C4-2B (cell line): ENCODE results near the gene TTC6.

ENCODE experiments used
- ZFX ChIP-seq: fragments of 450-650 bp; IDR thresholded peaks from 2 replicates; pipeline ENCODE4 v1.6.1; 2017
- TF ChIP-seq, protein P1 (sequence below): fragments of 450-650 bp; conservative IDR thresholded peaks from 2 replicates; pipeline ENCODE4 v1.5.1; 2017; ENCODE audit warnings: mild to moderate bottlenecking

DNA sequence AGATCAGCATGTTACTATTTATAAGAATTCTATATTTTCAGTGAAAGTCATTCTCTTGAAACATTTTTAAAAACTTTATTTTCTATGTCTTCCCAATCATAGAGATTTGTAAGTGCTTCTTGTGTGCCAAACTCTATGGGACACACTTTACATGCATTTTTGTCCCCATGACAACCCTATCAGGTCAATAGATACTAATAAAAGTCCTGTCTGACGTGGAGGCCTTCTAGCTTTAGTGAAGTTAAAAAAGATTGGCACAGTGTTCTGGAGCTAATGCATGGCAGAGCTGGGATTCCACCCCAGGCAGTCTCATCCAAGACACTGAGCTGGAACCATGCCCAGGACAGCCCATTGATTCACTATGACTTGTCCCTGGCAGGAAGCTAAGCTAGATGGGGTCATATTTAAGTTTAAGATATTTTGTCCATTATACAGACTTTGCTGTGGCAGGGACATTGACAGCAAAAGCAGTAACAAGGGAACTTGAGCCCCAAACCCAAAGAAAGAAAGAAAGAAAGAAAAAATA lies 28.1 kb downstream of the TTC6 start:
- TF ChIP-seq, protein P1, sequence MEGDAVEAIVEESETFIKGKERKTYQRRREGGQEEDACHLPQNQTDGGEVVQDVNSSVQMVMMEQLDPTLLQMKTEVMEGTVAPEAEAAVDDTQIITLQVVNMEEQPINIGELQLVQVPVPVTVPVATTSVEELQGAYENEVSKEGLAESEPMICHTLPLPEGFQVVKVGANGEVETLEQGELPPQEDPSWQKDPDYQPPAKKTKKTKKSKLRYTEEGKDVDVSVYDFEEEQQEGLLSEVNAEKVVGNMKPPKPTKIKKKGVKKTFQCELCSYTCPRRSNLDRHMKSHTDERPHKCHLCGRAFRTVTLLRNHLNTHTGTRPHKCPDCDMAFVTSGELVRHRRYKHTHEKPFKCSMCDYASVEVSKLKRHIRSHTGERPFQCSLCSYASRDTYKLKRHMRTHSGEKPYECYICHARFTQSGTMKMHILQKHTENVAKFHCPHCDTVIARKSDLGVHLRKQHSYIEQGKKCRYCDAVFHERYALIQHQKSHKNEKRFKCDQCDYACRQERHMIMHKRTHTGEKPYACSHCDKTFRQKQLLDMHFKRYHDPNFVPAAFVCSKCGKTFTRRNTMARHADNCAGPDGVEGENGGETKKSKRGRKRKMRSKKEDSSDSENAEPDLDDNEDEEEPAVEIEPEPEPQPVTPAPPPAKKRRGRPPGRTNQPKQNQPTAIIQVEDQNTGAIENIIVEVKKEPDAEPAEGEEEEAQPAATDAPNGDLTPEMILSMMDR: no peak
- TF ChIP-seq ZFX: no peak
